22Rv1 (cell line): ENCODE results near the gene SMPDL3A.

Experiments
- ZFX ChIP-seq: fragments of 450-650 bp; IDR thresholded peaks from 2 replicates; pipeline ENCODE4 v1.6.1; 2017; ENCODE audit warnings: antibody characterized with exemption, borderline replicate concordance
- TF ChIP-seq, protein P1 (sequence below): fragments of 450-650 bp; IDR thresholded peaks from 2 replicates; pipeline ENCODE4 v1.5.1; 2017; ENCODE audit warnings: mild to moderate bottlenecking

DNA sequence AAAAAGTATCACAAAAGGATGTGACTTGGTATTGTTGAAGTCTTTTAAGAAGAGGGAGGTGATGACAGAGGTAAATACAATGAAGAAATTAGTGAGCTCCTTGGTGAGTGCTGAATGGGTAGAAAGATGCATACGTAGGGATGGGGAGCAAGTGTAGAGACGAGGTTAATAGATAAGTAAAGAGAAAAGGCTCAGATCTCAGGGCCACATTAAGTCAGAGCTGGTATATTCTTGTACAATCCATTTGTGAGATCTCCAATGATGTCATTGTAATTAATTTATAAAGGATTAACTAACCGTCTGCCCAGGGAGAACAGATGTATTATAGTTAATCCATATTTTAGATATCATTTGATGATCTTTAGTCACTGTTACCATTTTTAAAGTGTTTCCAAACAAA is 43.4 kb downstream of the SMPDL3A start:
- TF ChIP-seq, protein P1, sequence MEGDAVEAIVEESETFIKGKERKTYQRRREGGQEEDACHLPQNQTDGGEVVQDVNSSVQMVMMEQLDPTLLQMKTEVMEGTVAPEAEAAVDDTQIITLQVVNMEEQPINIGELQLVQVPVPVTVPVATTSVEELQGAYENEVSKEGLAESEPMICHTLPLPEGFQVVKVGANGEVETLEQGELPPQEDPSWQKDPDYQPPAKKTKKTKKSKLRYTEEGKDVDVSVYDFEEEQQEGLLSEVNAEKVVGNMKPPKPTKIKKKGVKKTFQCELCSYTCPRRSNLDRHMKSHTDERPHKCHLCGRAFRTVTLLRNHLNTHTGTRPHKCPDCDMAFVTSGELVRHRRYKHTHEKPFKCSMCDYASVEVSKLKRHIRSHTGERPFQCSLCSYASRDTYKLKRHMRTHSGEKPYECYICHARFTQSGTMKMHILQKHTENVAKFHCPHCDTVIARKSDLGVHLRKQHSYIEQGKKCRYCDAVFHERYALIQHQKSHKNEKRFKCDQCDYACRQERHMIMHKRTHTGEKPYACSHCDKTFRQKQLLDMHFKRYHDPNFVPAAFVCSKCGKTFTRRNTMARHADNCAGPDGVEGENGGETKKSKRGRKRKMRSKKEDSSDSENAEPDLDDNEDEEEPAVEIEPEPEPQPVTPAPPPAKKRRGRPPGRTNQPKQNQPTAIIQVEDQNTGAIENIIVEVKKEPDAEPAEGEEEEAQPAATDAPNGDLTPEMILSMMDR: no peak
- TF ChIP-seq ZFX: no peak
